Measurements from ENCODE around the gene HK2.

The HK2 gene

DNA sequence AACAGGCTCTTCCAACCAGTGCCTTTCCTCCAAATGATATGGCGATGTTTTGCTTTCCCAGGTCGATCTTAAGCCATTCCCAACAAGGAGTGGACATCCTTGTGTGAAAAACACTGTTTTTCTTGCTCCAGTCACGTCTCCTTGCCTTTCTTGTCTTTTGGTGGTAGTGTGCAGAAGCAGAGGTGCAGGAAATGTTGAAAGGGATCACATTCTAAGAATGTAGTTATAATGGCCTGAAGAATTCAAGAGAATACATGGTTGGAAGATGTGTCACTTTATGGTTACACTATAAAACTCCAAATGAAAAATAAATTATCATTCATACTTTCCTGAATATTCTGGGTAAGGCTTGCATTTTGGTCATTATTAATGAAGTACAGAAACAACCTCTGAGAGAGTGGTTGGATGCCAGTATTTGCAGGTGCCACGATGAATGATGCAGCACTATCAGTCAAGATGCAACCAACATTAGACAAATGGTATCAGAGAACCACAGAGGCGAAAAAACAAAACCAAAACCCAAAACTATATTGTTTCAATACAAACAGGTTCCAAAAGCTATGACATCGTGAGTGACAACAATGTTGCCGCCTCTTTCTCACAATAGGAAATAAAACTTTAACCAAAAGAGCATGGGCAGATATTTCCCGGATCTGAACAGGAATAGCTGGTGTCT, 97.0 kb downstream of the HK2 start:
- Histone ChIP-seq H3K4me2 (ENCODE audit: insufficient read depth, low read length) (no peak overlapping the region), H3K36me3 (ENCODE audit: insufficient read depth, low read length) (no peaks in the 10 kb centered on the region), H3K4me1 (ENCODE audit: insufficient read depth, low read length) (no peaks in the 10 kb centered on the region), H3K9me3 (ENCODE audit: insufficient read depth, low read length, severe bottlenecking) (peaks cover 3% of the 10 kb centered on the region), H3K4me3 (ENCODE audit: low read depth in 1 of 2, low read length in 2 of 2) (no peak overlapping the region), H4K20me1 (ENCODE audit: insufficient read depth, low read length) (no peaks in the 10 kb centered on the region), H3K9ac (ENCODE audit: low read depth, low read length) (no peak overlapping the region), H3K27me3 (ENCODE audit: insufficient read depth, low read length, poor library complexity) (peaks cover 8% of the 10 kb centered on the region), H3K79me2 (ENCODE audit: insufficient read depth, low read length) (no peaks in the 10 kb centered on the region), H3K27ac (ENCODE audit: low read length) (no peak overlapping the region), H2AFZ (ENCODE audit: low read depth, low read length) (no peak overlapping the region)
- ATAC-seq (ENCODE audit: insufficient read depth, low read depth) (no peak), DNase-seq (no peak)
- TF ChIP-seq, protein P1, sequence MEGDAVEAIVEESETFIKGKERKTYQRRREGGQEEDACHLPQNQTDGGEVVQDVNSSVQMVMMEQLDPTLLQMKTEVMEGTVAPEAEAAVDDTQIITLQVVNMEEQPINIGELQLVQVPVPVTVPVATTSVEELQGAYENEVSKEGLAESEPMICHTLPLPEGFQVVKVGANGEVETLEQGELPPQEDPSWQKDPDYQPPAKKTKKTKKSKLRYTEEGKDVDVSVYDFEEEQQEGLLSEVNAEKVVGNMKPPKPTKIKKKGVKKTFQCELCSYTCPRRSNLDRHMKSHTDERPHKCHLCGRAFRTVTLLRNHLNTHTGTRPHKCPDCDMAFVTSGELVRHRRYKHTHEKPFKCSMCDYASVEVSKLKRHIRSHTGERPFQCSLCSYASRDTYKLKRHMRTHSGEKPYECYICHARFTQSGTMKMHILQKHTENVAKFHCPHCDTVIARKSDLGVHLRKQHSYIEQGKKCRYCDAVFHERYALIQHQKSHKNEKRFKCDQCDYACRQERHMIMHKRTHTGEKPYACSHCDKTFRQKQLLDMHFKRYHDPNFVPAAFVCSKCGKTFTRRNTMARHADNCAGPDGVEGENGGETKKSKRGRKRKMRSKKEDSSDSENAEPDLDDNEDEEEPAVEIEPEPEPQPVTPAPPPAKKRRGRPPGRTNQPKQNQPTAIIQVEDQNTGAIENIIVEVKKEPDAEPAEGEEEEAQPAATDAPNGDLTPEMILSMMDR (IDR thresholded peaks at IDR 0.05; ENCODE audit: borderline replicate concordance, extremely low read depth, low read length, poor library complexity, severe bottlenecking) = no peak
- no peak for TF ChIP-seq EZH2 (IDR thresholded peaks at IDR 0.05; ENCODE audit: borderline replicate concordance, low read depth, low read length, severe bottlenecking)

DNA sequence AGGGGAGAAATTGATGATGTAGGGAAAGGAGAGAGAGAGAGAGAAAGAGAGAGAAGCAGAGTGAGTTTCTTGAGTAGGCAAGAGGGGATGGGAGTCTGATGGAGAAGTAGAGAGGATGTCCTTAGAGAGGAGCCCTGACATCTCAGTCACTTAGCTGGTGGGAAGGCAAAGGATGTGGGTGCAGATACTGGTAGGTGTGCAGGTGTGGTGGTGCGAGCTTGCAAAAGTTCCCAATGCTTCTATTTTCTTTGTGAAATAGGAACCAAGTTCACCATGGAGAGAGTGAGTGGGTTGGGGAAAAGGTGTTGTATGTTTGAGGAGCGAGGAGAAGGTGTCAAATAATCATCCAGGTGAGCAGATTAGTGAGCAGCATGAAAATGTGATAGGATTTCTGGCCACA, 98.0 kb downstream of the HK2 start:
- no peak overlapping the region for H3K4me3 ChIP-seq (ENCODE audit: low read depth in 1 of 2, low read length in 2 of 2)
- no peak overlapping the region for H3K9ac ChIP-seq (ENCODE audit: low read depth, low read length)
- no peaks in the 10 kb centered on the region for H3K79me2 ChIP-seq (ENCODE audit: insufficient read depth, low read length)
- H3K4me1 ChIP-seq (ENCODE audit: insufficient read depth, low read length) = no peaks in the 10 kb centered on the region
- no peak overlapping the region for H3K4me2 ChIP-seq (ENCODE audit: insufficient read depth, low read length)
- no peak overlapping the region for H2AFZ ChIP-seq (ENCODE audit: low read depth, low read length)
- peaks cover 10% of the 10 kb centered on the region for H3K27me3 ChIP-seq (ENCODE audit: insufficient read depth, low read length, poor library complexity)
- H3K36me3 ChIP-seq (ENCODE audit: insufficient read depth, low read length) = no peaks in the 10 kb centered on the region
- DNase-seq (no peak), ATAC-seq (ENCODE audit: insufficient read depth, low read depth) (no peak)
- H4K20me1 ChIP-seq (ENCODE audit: insufficient read depth, low read length) = no peaks in the 10 kb centered on the region
- peaks cover 3% of the 10 kb centered on the region for H3K9me3 ChIP-seq (ENCODE audit: insufficient read depth, low read length, severe bottlenecking)
- no peak overlapping the region for H3K27ac ChIP-seq (ENCODE audit: low read length)
- TF ChIP-seq EZH2 (IDR thresholded peaks at IDR 0.05; ENCODE audit: borderline replicate concordance, low read depth, low read length, severe bottlenecking) = no peak
- TF ChIP-seq, protein P1 (IDR thresholded peaks at IDR 0.05; ENCODE audit: borderline replicate concordance, extremely low read depth, low read length, poor library complexity, severe bottlenecking) = no peak

DNA sequence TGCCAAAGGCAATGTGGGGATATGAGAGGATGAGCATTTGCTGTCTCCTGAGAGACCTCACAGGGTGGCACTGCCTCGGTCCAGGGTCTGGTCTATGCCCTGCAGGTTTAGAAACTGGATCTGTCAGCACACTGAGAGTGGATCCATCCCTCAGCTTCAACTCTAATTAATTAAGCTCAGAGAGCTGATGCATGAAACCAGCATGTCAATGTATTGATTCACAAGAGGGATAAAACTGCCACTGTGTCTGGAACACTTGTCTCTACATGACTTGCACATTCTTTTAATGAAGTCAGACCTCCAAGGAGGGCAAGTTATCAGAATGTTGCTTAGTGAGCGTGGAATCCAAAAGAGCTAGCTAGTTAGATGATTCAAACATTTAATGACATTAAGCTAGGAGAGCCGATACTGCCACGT, 102.1 kb downstream of the HK2 start:
- TF ChIP-seq, protein P1 (IDR thresholded peaks at IDR 0.05; ENCODE audit: borderline replicate concordance, extremely low read depth, low read length, poor library complexity, severe bottlenecking) = no peak
- no peak for TF ChIP-seq EZH2 (IDR thresholded peaks at IDR 0.05; ENCODE audit: borderline replicate concordance, low read depth, low read length, severe bottlenecking)
- no peaks in the 10 kb centered on the region for H3K9me3 ChIP-seq (ENCODE audit: insufficient read depth, low read length, severe bottlenecking)
- no peak overlapping the region for H3K4me3 ChIP-seq (ENCODE audit: low read depth in 1 of 2, low read length in 2 of 2)

More for the DNA sequence above, 102.1 kb downstream of the HK2 start:
- ATAC-seq (ENCODE audit: insufficient read depth, low read depth) (no peak), DNase-seq (no peak)
- no peaks in the 10 kb centered on the region for H3K79me2 ChIP-seq (ENCODE audit: insufficient read depth, low read length)
- no peaks in the 10 kb centered on the region for H3K4me1 ChIP-seq (ENCODE audit: insufficient read depth, low read length)
- no peak overlapping the region for H3K4me2 ChIP-seq (ENCODE audit: insufficient read depth, low read length)
- H3K27ac ChIP-seq (ENCODE audit: low read length) = no peak overlapping the region
- no peaks in the 10 kb centered on the region for H4K20me1 ChIP-seq (ENCODE audit: insufficient read depth, low read length)
- H2AFZ ChIP-seq (ENCODE audit: low read depth, low read length) = no peak overlapping the region
- H3K36me3 ChIP-seq (ENCODE audit: insufficient read depth, low read length) = no peaks in the 10 kb centered on the region
- no peak overlapping the region for H3K9ac ChIP-seq (ENCODE audit: low read depth, low read length)
- peaks cover 10% of the 10 kb centered on the region for H3K27me3 ChIP-seq (ENCODE audit: insufficient read depth, low read length, poor library complexity)

Data from DND-41 (cell line).